ENCODE measurements around the gene ATAD1.
"Not testable (repeated sequence)": the region's sequence is repeated elsewhere in the genome, so short reads cannot be mapped to it uniquely, and the experiment has no call there.

ATAD1 gene

GRCh38 chr10:87846711-87847110, 28.7 kb upstream of the ATAD1 start:
- not testable (repeated sequence) for H3K27me3 ChIP-seq (ENCODE audit: control insufficient read depth, insufficient read depth, low read length, poor library complexity, severe bottlenecking); H3K4me3 ChIP-seq (ENCODE audit: insufficient read depth, low read depth, low read length); H3K9me3 ChIP-seq (ENCODE audit: control insufficient read depth, low read length); H3K27ac ChIP-seq (ENCODE audit: insufficient read depth, low read depth, low read length, poor library complexity, severe bottlenecking); H3K36me3 ChIP-seq (ENCODE audit: control insufficient read depth, insufficient read depth, low read length); H3K4me1 ChIP-seq (ENCODE audit: control insufficient read depth, insufficient read depth, low read length)
- 96 to 98% methylated on average over 8 of the region's 8 CpGs for WGBS, 2 experiments

- no peak overlapping the region for H3K4me3 ChIP-seq (ENCODE audit: insufficient read depth, low read depth, low read length)
- no peaks in the 10 kb centered on the region for H3K9me3 ChIP-seq (ENCODE audit: control insufficient read depth, low read length)
Measured at GRCh38 chr10:87846023-87846422, 28.0 kb upstream of the ATAD1 start.

GRCh38 chr10:87845624-87845998, 27.6 kb upstream of the ATAD1 start:
- H3K27me3 ChIP-seq (ENCODE audit: control insufficient read depth, insufficient read depth, low read length, poor library complexity, severe bottlenecking): no peaks in the 10 kb centered on the region
- H3K9me3 ChIP-seq (ENCODE audit: control insufficient read depth, low read length): no peaks in the 10 kb centered on the region
- H3K4me1 ChIP-seq (ENCODE audit: control insufficient read depth, insufficient read depth, low read length): no peaks in the 10 kb centered on the region
- WGBS, 2 experiments: 88 to 94% methylated on average over 3 of the region's 3 CpGs
- no peak overlapping the region for H3K4me3 ChIP-seq (ENCODE audit: insufficient read depth, low read depth, low read length)
- no peak overlapping the region for H3K27ac ChIP-seq (ENCODE audit: insufficient read depth, low read depth, low read length, poor library complexity, severe bottlenecking)
- no peaks in the 10 kb centered on the region for H3K36me3 ChIP-seq (ENCODE audit: control insufficient read depth, insufficient read depth, low read length)

More at GRCh38 chr10:87846023-87846422, 28.0 kb upstream of the ATAD1 start:
- H3K27me3 ChIP-seq (ENCODE audit: control insufficient read depth, insufficient read depth, low read length, poor library complexity, severe bottlenecking): no peaks in the 10 kb centered on the region
- H3K4me1 ChIP-seq (ENCODE audit: control insufficient read depth, insufficient read depth, low read length): no peaks in the 10 kb centered on the region
- no peak overlapping the region for H3K27ac ChIP-seq (ENCODE audit: insufficient read depth, low read depth, low read length, poor library complexity, severe bottlenecking)
- no peaks in the 10 kb centered on the region for H3K36me3 ChIP-seq (ENCODE audit: control insufficient read depth, insufficient read depth, low read length)
- 88 to 89% methylated on average over 7 of the region's 7 CpGs for WGBS, 2 experiments

- Histone ChIP-seq H3K36me3 (ENCODE audit: control insufficient read depth, insufficient read depth, low read length) (no peaks in the 10 kb centered on the region), H3K27ac (ENCODE audit: insufficient read depth, low read depth, low read length, poor library complexity, severe bottlenecking) (no peak overlapping the region), H3K4me3 (ENCODE audit: insufficient read depth, low read depth, low read length) (no peak overlapping the region), H3K9me3 (ENCODE audit: control insufficient read depth, low read length) (no peaks in the 10 kb centered on the region), H3K27me3 (ENCODE audit: control insufficient read depth, insufficient read depth, low read length, poor library complexity, severe bottlenecking) (no peaks in the 10 kb centered on the region), H3K4me1 (ENCODE audit: control insufficient read depth, insufficient read depth, low read length) (no peaks in the 10 kb centered on the region)
- WGBS, 2 experiments: 83 to 88% methylated on average over 1 of the region's 1 CpG
Measured at GRCh38 chr10:87844837-87845623, 27.0 kb upstream of the ATAD1 start.

GRCh38 chr10:87843714-87844113, 25.7 kb upstream of the ATAD1 start:
- Histone ChIP-seq H3K27ac (ENCODE audit: insufficient read depth, low read depth, low read length, poor library complexity, severe bottlenecking) (no peak overlapping the region), H3K27me3 (ENCODE audit: control insufficient read depth, insufficient read depth, low read length, poor library complexity, severe bottlenecking) (no peaks in the 10 kb centered on the region), H3K4me1 (ENCODE audit: control insufficient read depth, insufficient read depth, low read length) (no peaks in the 10 kb centered on the region), H3K9me3 (ENCODE audit: control insufficient read depth, low read length) (no peaks in the 10 kb centered on the region), H3K4me3 (ENCODE audit: insufficient read depth, low read depth, low read length) (no peak overlapping the region), H3K36me3 (ENCODE audit: control insufficient read depth, insufficient read depth, low read length) (no peaks in the 10 kb centered on the region)
- WGBS, 2 experiments: 95 to 96% methylated on average over 4 of the region's 4 CpGs

- no peaks in the 10 kb centered on the region for H3K36me3 ChIP-seq (ENCODE audit: control insufficient read depth, insufficient read depth, low read length)
- no peak overlapping the region for H3K27ac ChIP-seq (ENCODE audit: insufficient read depth, low read depth, low read length, poor library complexity, severe bottlenecking)
- H3K27me3 ChIP-seq (ENCODE audit: control insufficient read depth, insufficient read depth, low read length, poor library complexity, severe bottlenecking): no peaks in the 10 kb centered on the region
- no peaks in the 10 kb centered on the region for H3K9me3 ChIP-seq (ENCODE audit: control insufficient read depth, low read length)
- H3K4me1 ChIP-seq (ENCODE audit: control insufficient read depth, insufficient read depth, low read length): no peaks in the 10 kb centered on the region
- no peak overlapping the region for H3K4me3 ChIP-seq (ENCODE audit: insufficient read depth, low read depth, low read length)
Measured at GRCh38 chr10:87842776-87843497, 24.9 kb upstream of the ATAD1 start.

- Histone ChIP-seq H3K27ac (ENCODE audit: insufficient read depth, low read depth, low read length, poor library complexity, severe bottlenecking) (no peak overlapping the region), H3K36me3 (ENCODE audit: control insufficient read depth, insufficient read depth, low read length) (no peaks in the 10 kb centered on the region), H3K4me3 (ENCODE audit: insufficient read depth, low read depth, low read length) (no peak overlapping the region), H3K4me1 (ENCODE audit: control insufficient read depth, insufficient read depth, low read length) (no peaks in the 10 kb centered on the region), H3K9me3 (ENCODE audit: control insufficient read depth, low read length) (no peaks in the 10 kb centered on the region), H3K27me3 (ENCODE audit: control insufficient read depth, insufficient read depth, low read length, poor library complexity, severe bottlenecking) (no peaks in the 10 kb centered on the region)
- 100% methylated on average over 1 of the region's 1 CpG for WGBS, 2 experiments
Measured at GRCh38 chr10:87842220-87842641, 24.2 kb upstream of the ATAD1 start.

GRCh38 chr10:87841186-87841585, 23.2 kb upstream of the ATAD1 start:
- WGBS, 2 experiments: 85 to 96% methylated on average over 3 of the region's 3 CpGs

GRCh38 chr10:87838650-87839049, 20.6 kb upstream of the ATAD1 start:
- no peaks in the 10 kb centered on the region for H3K4me1 ChIP-seq (ENCODE audit: control insufficient read depth, insufficient read depth, low read length)
- no peak overlapping the region for H3K27ac ChIP-seq (ENCODE audit: insufficient read depth, low read depth, low read length, poor library complexity, severe bottlenecking)
- H3K9me3 ChIP-seq (ENCODE audit: control insufficient read depth, low read length): no peaks in the 10 kb centered on the region
- no peaks in the 10 kb centered on the region for H3K27me3 ChIP-seq (ENCODE audit: control insufficient read depth, insufficient read depth, low read length, poor library complexity, severe bottlenecking)
- no peaks in the 10 kb centered on the region for H3K36me3 ChIP-seq (ENCODE audit: control insufficient read depth, insufficient read depth, low read length)
- no peak overlapping the region for H3K4me3 ChIP-seq (ENCODE audit: insufficient read depth, low read depth, low read length)
- WGBS, 2 experiments: 76 to 85% methylated on average over 2 of the region's 2 CpGs

More at GRCh38 chr10:87841186-87841585, 23.2 kb upstream of the ATAD1 start:
- no peaks in the 10 kb centered on the region for H3K27me3 ChIP-seq (ENCODE audit: control insufficient read depth, insufficient read depth, low read length, poor library complexity, severe bottlenecking)
- H3K4me3 ChIP-seq (ENCODE audit: insufficient read depth, low read depth, low read length): no peak overlapping the region
- H3K4me1 ChIP-seq (ENCODE audit: control insufficient read depth, insufficient read depth, low read length): no peaks in the 10 kb centered on the region
- H3K9me3 ChIP-seq (ENCODE audit: control insufficient read depth, low read length): no peaks in the 10 kb centered on the region
- H3K27ac ChIP-seq (ENCODE audit: insufficient read depth, low read depth, low read length, poor library complexity, severe bottlenecking): no peak overlapping the region
- no peaks in the 10 kb centered on the region for H3K36me3 ChIP-seq (ENCODE audit: control insufficient read depth, insufficient read depth, low read length)

- Histone ChIP-seq H3K9me3 (ENCODE audit: control insufficient read depth, low read length) (no peaks in the 10 kb centered on the region), H3K4me3 (ENCODE audit: insufficient read depth, low read depth, low read length) (no peak overlapping the region), H3K4me1 (ENCODE audit: control insufficient read depth, insufficient read depth, low read length) (no peaks in the 10 kb centered on the region), H3K27me3 (ENCODE audit: control insufficient read depth, insufficient read depth, low read length, poor library complexity, severe bottlenecking) (no peaks in the 10 kb centered on the region), H3K27ac (ENCODE audit: insufficient read depth, low read depth, low read length, poor library complexity, severe bottlenecking) (no peak overlapping the region), H3K36me3 (ENCODE audit: control insufficient read depth, insufficient read depth, low read length) (no peaks in the 10 kb centered on the region)
Measured at GRCh38 chr10:87837445-87837844, 19.4 kb upstream of the ATAD1 start.

All from ectodermal cell (in vitro differentiated cells).